ENCODE measurements around the gene ABHD16A.

GRCh38 chr6:31692886-31693285 is 10.2 kb downstream of the ABHD16A start:
- TF ChIP-seq CTCF (conservative IDR thresholded peaks at IDR 0.05) (no peak), ZFX (IDR thresholded peaks at IDR 0.05) (no peak)
